GM18909 (cell line): ENCODE data around the gene INTS12.
"Not testable (repeated sequence)": the region's sequence is repeated elsewhere in the genome, so short reads cannot be mapped to it uniquely, and the experiment has no call there.

Experiments used
- ATAC-seq: cut with Tn5 transposase; IDR thresholded peaks from one replicate; pipeline ENCODE4 v1.9.1; 2021; ENCODE audit warnings: mild to moderate bottlenecking; ENCODE audit not compliant: unreplicated experiment, poor library complexity

The INTS12 gene

GRCh38 chr4:105694812-105695211 is 13.7 kb downstream of the INTS12 start:
- ATAC-seq = not testable (repeated sequence)

GRCh38 chr4:105686571-105686970 is 21.9 kb downstream of the INTS12 start:
- no peak for ATAC-seq

- no peak for ATAC-seq
Observed at GRCh38 chr4:105683038-105683437, 25.5 kb downstream of the INTS12 start.

- no peak for ATAC-seq
Observed at GRCh38 chr4:105679186-105679585, 29.3 kb downstream of the INTS12 start.

- ATAC-seq = no peak
Observed at GRCh38 chr4:105677709-105678108, 30.8 kb downstream of the INTS12 start.

GRCh38 chr4:105674011-105674410 is 34.5 kb downstream of the INTS12 start:
- ATAC-seq = no peak

GRCh38 chr4:105671301-105671700 is 37.2 kb downstream of the INTS12 start:
- ATAC-seq = no peak

GRCh38 chr4:105670684-105671083 is 37.8 kb downstream of the INTS12 start:
- ATAC-seq = no peak

GRCh38 chr4:105666693-105667092 is 41.8 kb downstream of the INTS12 start:
- ATAC-seq = no peak

- no peak for ATAC-seq
Observed at GRCh38 chr4:105662935-105663675, 45.4 kb downstream of the INTS12 start.

- ATAC-seq = no peak
Observed at GRCh38 chr4:105661028-105661427, 47.5 kb downstream of the INTS12 start.

- ATAC-seq = no peak
Observed at GRCh38 chr4:105659190-105659589, 49.3 kb downstream of the INTS12 start.

- ATAC-seq = no peak
Observed at GRCh38 chr4:105657117-105657765, 51.2 kb downstream of the INTS12 start.

- ATAC-seq = no peak
Observed at GRCh38 chr4:105652286-105652888, 56.1 kb downstream of the INTS12 start.

- no peak for ATAC-seq
Observed at GRCh38 chr4:105651884-105652283, 56.6 kb downstream of the INTS12 start.

- ATAC-seq = no peak
Observed at GRCh38 chr4:105650190-105650589, 58.3 kb downstream of the INTS12 start.

- no peak for ATAC-seq
Observed at GRCh38 chr4:105645440-105645839, 63.0 kb downstream of the INTS12 start.

GRCh38 chr4:105644257-105644656 is 64.2 kb downstream of the INTS12 start:
- no peak for ATAC-seq

- ATAC-seq = no peak
Observed at GRCh38 chr4:105641845-105642244, 66.6 kb downstream of the INTS12 start.

- ATAC-seq = peak; percentile 86
Observed at GRCh38 chr4:105637408-105638176, 70.9 kb downstream of the INTS12 start.
